Measurements from ENCODE around the gene NXF3.

Gene NXF3

GRCh38 chrX:103066606-103067005, 26.3 kb downstream of the NXF3 start:
- no peak for DNase-seq
- Histone ChIP-seq H3K4me3 (ENCODE audit: low read depth, low read length) (no peak overlapping the region), H3K27ac (no peak overlapping the region), H3K36me3 (no peaks in the 10 kb centered on the region), H3K9me3 (ENCODE audit: severe bottlenecking) (no peaks in the 10 kb centered on the region), H3K27me3 (ENCODE audit: insufficient read depth, low read depth, severe bottlenecking) (peaks cover 61% of the 10 kb centered on the region)
- TF ChIP-seq CTCF (IDR thresholded peaks at IDR 0.05; ENCODE audit: low read depth, low read length): no peak

GRCh38 chrX:103063918-103064434, 29.0 kb downstream of the NXF3 start, which contains the start of gene BEX1:
Gene BEX1, minus strand, starts transcription at chrX:103064171. Its CDS starts 897 bp downstream, at chrX:103063274.
- no peaks in the 10 kb centered on the region for H3K36me3 ChIP-seq

GRCh38 chrX:103063191-103063845, 29.6 kb downstream of the NXF3 start:
- Histone ChIP-seq H3K27ac (peak overlapping the region; percentile 56), H3K36me3 (no peaks in the 10 kb centered on the region), H3K9me3 (ENCODE audit: severe bottlenecking) (no peaks in the 10 kb centered on the region), H3K27me3 (ENCODE audit: insufficient read depth, low read depth, severe bottlenecking) (peaks cover 42% of the 10 kb centered on the region), H3K4me3 (ENCODE audit: low read depth, low read length) (peak overlapping the region; percentile 60)
- TF ChIP-seq CTCF (IDR thresholded peaks at IDR 0.05; ENCODE audit: low read depth, low read length): no peak
- DNase-seq: peak; percentile 68

More at GRCh38 chrX:103063918-103064434, 29.0 kb downstream of the NXF3 start, which contains the start of gene BEX1:
- Histone ChIP-seq H3K4me3 (ENCODE audit: low read depth, low read length) (peak within 1 kb of the TSS; percentile 60), H3K27me3 (ENCODE audit: insufficient read depth, low read depth, severe bottlenecking) (peaks cover 49% of the 10 kb centered on the region), H3K27ac (peak within 1 kb of the TSS; percentile 56), H3K9me3 (ENCODE audit: severe bottlenecking) (no peaks in the 10 kb centered on the region)
- DNase-seq: peak; percentile 83
- no peak for TF ChIP-seq CTCF (IDR thresholded peaks at IDR 0.05; ENCODE audit: low read depth, low read length)

- Histone ChIP-seq H3K4me3 (ENCODE audit: low read depth, low read length) (no peak overlapping the region), H3K36me3 (no peaks in the 10 kb centered on the region), H3K27ac (no peak overlapping the region), H3K27me3 (ENCODE audit: insufficient read depth, low read depth, severe bottlenecking) (peaks cover 26% of the 10 kb centered on the region), H3K9me3 (ENCODE audit: severe bottlenecking) (no peaks in the 10 kb centered on the region)
- no peak for DNase-seq
- no peak for TF ChIP-seq CTCF (IDR thresholded peaks at IDR 0.05; ENCODE audit: low read depth, low read length)
Measured at GRCh38 chrX:103061486-103061885, 31.5 kb downstream of the NXF3 start.

GRCh38 chrX:103056902-103057301, 36.0 kb downstream of the NXF3 start:
- no peak overlapping the region for H3K4me3 ChIP-seq (ENCODE audit: low read depth, low read length)
- no peak for DNase-seq
- no peak overlapping the region for H3K27ac ChIP-seq
- no peaks in the 10 kb centered on the region for H3K36me3 ChIP-seq
- TF ChIP-seq CTCF (IDR thresholded peaks at IDR 0.05; ENCODE audit: low read depth, low read length): no peak
- no peaks in the 10 kb centered on the region for H3K9me3 ChIP-seq (ENCODE audit: severe bottlenecking)
- peaks cover under 1% of the 10 kb centered on the region for H3K27me3 ChIP-seq (ENCODE audit: insufficient read depth, low read depth, severe bottlenecking)
